HG03575 (cell line): ENCODE data around the gene MYO1B.

Experiments
- ATAC-seq: cut with Tn5 transposase; IDR thresholded peaks from one replicate; pipeline ENCODE4 v1.9.1; 2021; ENCODE audit not compliant: unreplicated experiment, insufficient number of reproducible peaks, low FRiP score; ENCODE audit errors: extremely low read depth

The MYO1B gene

GRCh38 chr2:191252699-191253098 is 7.5 kb downstream of the MYO1B start:
- ATAC-seq = no peak

GRCh38 chr2:191253476-191253875 is 8.3 kb downstream of the MYO1B start:
- ATAC-seq = no peak

- no peak for ATAC-seq
Measured at GRCh38 chr2:191255271-191255670, 10.1 kb downstream of the MYO1B start.

- no peak for ATAC-seq
Measured at GRCh38 chr2:191255756-191256312, 10.6 kb downstream of the MYO1B start.

- no peak for ATAC-seq
Measured at GRCh38 chr2:191257934-191258333, 12.7 kb downstream of the MYO1B start.

GRCh38 chr2:191258996-191259395 is 13.8 kb downstream of the MYO1B start:
- ATAC-seq = no peak

- ATAC-seq = no peak
Measured at GRCh38 chr2:191262436-191262835, 17.2 kb downstream of the MYO1B start.

GRCh38 chr2:191263050-191263449 is 17.8 kb downstream of the MYO1B start:
- no peak for ATAC-seq

- ATAC-seq = no peak
Measured at GRCh38 chr2:191264647-191265081, 19.5 kb downstream of the MYO1B start.

- ATAC-seq = no peak
Measured at GRCh38 chr2:191265311-191266170, 20.3 kb downstream of the MYO1B start.

GRCh38 chr2:191266201-191266600 is 21.0 kb downstream of the MYO1B start:
- ATAC-seq = no peak

GRCh38 chr2:191268596-191268995 is 23.4 kb downstream of the MYO1B start:
- no peak for ATAC-seq

- no peak for ATAC-seq
Measured at GRCh38 chr2:191270306-191271161, 25.3 kb downstream of the MYO1B start.

- no peak for ATAC-seq
Measured at GRCh38 chr2:191272064-191272463, 26.9 kb downstream of the MYO1B start.

GRCh38 chr2:191274413-191274815 is 29.2 kb downstream of the MYO1B start:
- no peak for ATAC-seq

GRCh38 chr2:191276792-191277465 is 31.7 kb downstream of the MYO1B start:
- no peak for ATAC-seq

- no peak for ATAC-seq
Measured at GRCh38 chr2:191280290-191280689, 35.1 kb downstream of the MYO1B start.

GRCh38 chr2:191280834-191281756 is 35.9 kb downstream of the MYO1B start:
- no peak for ATAC-seq
